Left lung (tissue), 10 donors: ENCODE measurements around the gene HNRNPUL1. TPM values are rescaled to one million over a fixed set of nuclear protein-coding genes. Genes with fewer than 3 reads are reported as not detected.

Experiments
- ATAC-seq: fragments of 200-7000 bp; cut with Tn5 transposase; one replicate; pipeline ENCODE4 v1.9.1; 2020; ENCODE audit warnings: moderate library complexity
- DNase-seq, 4 donors: peaks; one replicate each; pipeline ENCODE4 v3.0.0-alpha.2; 2013 to 2020
- H3K27ac ChIP-seq, 2 donors: fragments of 200-600 bp; sonication (generic) in 1 of 2; one replicate each; pipeline versions ENCODE4 v1.5.0 to v1.8.0; 2020 to 2021
- H3K27me3 ChIP-seq, 2 donors: fragments of 200-600 bp; sonication (generic) in 1 of 2; one replicate each; pipeline versions ENCODE4 v1.5.0 to v1.8.0; 2020 to 2021
- H3K36me3 ChIP-seq, 2 donors: fragments of 200-600 bp; sonication (generic) in 1 of 2; one replicate each; pipeline versions ENCODE4 v1.5.0 to v1.8.0; 2020 to 2021
- H3K4me1 ChIP-seq, 2 donors: fragments of 200-600 bp; one replicate each; pipeline ENCODE4 v1.8.0; 2021
- H3K4me3 ChIP-seq, 2 donors: fragments of 200-600 bp; sonication (generic) in 1 of 2; one replicate each; pipeline versions ENCODE4 v1.5.0 to v1.8.0; 2020 to 2021; ENCODE audit warnings: mild to moderate bottlenecking in 1 of 2
- H3K9me3 ChIP-seq, 2 donors: fragments of 200-600 bp; sonication (generic) in 1 of 2; one replicate each; pipeline versions ENCODE4 v1.5.0 to v1.8.0; 2020 to 2021
- CTCF ChIP-seq, 2 donors: fragments of 200-600 bp; sonication (generic) in 1 of 2; IDR thresholded peaks; one replicate each; pipeline versions ENCODE4 v1.5.0 to v1.8.0; 2021; ENCODE audit warnings: antibody characterized with exemption in 2 of 2
- intact Hi-C, 2 donors: fragments of 100-400 bp; cut with DNase I; formaldehyde crosslinking; loops; one replicate each; pipeline versions ENCODE4 v1.11.2 to v1.14.2; 2022
- polyA plus RNA-seq, 6 donors: library from polyadenylated mRNA; unstranded; fragments of 120-200 nt; gene quantifications; one replicate each; pipeline ENCODE4 v1.2.1, GENCODE V29; 2013; ENCODE audit not compliant: insufficient read length in 6 of 6
- total RNA-seq, 2 donors: library from RNA; stranded (reverse); fragmentation: NEBNext Ultra II Directional; extraction: Animal tissue kit (Norgen Biotek cat#: 25700); gene quantifications; one replicate each; pipeline ENCODE4 v1.2.1, GENCODE V29; 2021
- donor health status: DM: no; HTN: yes; CAD: no.
- donor health status: DM: no; HTN: no; CAD: no.

The HNRNPUL1 gene
- total and polyA plus RNA-seq, 8 donors = 168 to 240 (median 227) TPM

GRCh38 chr19:41233748-41234240 lies 30.4 kb upstream of the HNRNPUL1 start:
- peak in 2 of 4 donors; percentile 13 to 64 for DNase-seq
- ATAC-seq = peak; percentile 83
- H3K9me3 ChIP-seq = no peaks in the 10 kb centered on the region
- no peak for TF ChIP-seq CTCF (IDR thresholded peaks at IDR 0.05)
- H3K36me3 ChIP-seq = peaks cover 0 to 8% of the 10 kb centered on the region in 2 donors
- intact Hi-C loops = no loop called here
- H3K27ac ChIP-seq = peak overlapping the region in 1 of 2 donors; percentile 53
- H3K27me3 ChIP-seq = peaks cover 0 to 5% of the 10 kb centered on the region in 2 donors
- H3K4me1 ChIP-seq = peaks cover 0 to 14% of the 10 kb centered on the region in 2 donors
- no peak overlapping the region for H3K4me3 ChIP-seq

GRCh38 chr19:41234512-41235168 lies 29.5 kb upstream of the HNRNPUL1 start:
- Histone ChIP-seq H3K4me1 (peaks cover 0 to 14% of the 10 kb centered on the region in 2 donors), H3K27ac (no peak overlapping the region), H3K9me3 (no peaks in the 10 kb centered on the region), H3K4me3 (no peak overlapping the region), H3K36me3 (peaks cover 0 to 8% of the 10 kb centered on the region in 2 donors), H3K27me3 (peaks cover 0 to under 1% of the 10 kb centered on the region in 2 donors)
- ATAC-seq (no peak), DNase-seq (no peak)
- TF ChIP-seq CTCF (IDR thresholded peaks at IDR 0.05) = no peak
- intact Hi-C loops = no loop called here

- intact Hi-C loops = no loop called here
- no peaks in the 10 kb centered on the region for H3K27me3 ChIP-seq
- no peak for TF ChIP-seq CTCF (IDR thresholded peaks at IDR 0.05)
Measured at GRCh38 chr19:41235480-41235879, 28.7 kb upstream of the HNRNPUL1 start.

GRCh38 chr19:41238244-41238643 lies 25.9 kb upstream of the HNRNPUL1 start:
- no peak overlapping the region for H3K4me3 ChIP-seq
- H3K4me1 ChIP-seq = peaks cover 0 to 5% of the 10 kb centered on the region in 2 donors
- TF ChIP-seq CTCF (IDR thresholded peaks at IDR 0.05) = no peak
- no peak overlapping the region for H3K27ac ChIP-seq
- DNase-seq (peak in 1 of 4 donors; percentile 67), ATAC-seq (no peak)
- intact Hi-C loops = no loop called here
- H3K27me3 ChIP-seq = no peaks in the 10 kb centered on the region
- peaks cover 0 to 13% of the 10 kb centered on the region in 2 donors for H3K36me3 ChIP-seq
- no peaks in the 10 kb centered on the region for H3K9me3 ChIP-seq

More at GRCh38 chr19:41235480-41235879, 28.7 kb upstream of the HNRNPUL1 start:
- DNase-seq = no peak
- no peak for ATAC-seq
- Histone ChIP-seq H3K4me1 (peaks cover 0 to 14% of the 10 kb centered on the region in 2 donors), H3K27ac (no peak overlapping the region), H3K36me3 (peaks cover 0 to 8% of the 10 kb centered on the region in 2 donors), H3K9me3 (no peaks in the 10 kb centered on the region), H3K4me3 (no peak overlapping the region)

- H3K27ac ChIP-seq = no peak overlapping the region
- H3K4me1 ChIP-seq = no peaks in the 10 kb centered on the region
- ATAC-seq (no peak), DNase-seq (peak in 1 of 4 donors; percentile 30)
- H3K36me3 ChIP-seq = peaks cover 0 to 13% of the 10 kb centered on the region in 2 donors
- H3K4me3 ChIP-seq = no peak overlapping the region
- no peaks in the 10 kb centered on the region for H3K27me3 ChIP-seq
- TF ChIP-seq CTCF (IDR thresholded peaks at IDR 0.05) = no peak
- intact Hi-C loops = no loop called here
- no peaks in the 10 kb centered on the region for H3K9me3 ChIP-seq
Measured at GRCh38 chr19:41239363-41239762, 24.8 kb upstream of the HNRNPUL1 start.
